AG09319 (cell line): ENCODE results near the gene HPS1.

ENCODE experiments used
- DNase-seq: peaks from one replicate; pipeline ENCODE4 v3.0.0-alpha.2; 2010; ENCODE audit warnings: low read depth; ENCODE audit errors: extremely low read depth
- TF ChIP-seq, protein P1 (sequence below): IDR thresholded peaks from 2 replicates; pipeline ENCODE4 v1.5.1; 2011; ENCODE audit warnings: low read depth, mild to moderate bottlenecking, inconsistent platforms, low read length, moderate library complexity

The HPS1 gene

DNA sequence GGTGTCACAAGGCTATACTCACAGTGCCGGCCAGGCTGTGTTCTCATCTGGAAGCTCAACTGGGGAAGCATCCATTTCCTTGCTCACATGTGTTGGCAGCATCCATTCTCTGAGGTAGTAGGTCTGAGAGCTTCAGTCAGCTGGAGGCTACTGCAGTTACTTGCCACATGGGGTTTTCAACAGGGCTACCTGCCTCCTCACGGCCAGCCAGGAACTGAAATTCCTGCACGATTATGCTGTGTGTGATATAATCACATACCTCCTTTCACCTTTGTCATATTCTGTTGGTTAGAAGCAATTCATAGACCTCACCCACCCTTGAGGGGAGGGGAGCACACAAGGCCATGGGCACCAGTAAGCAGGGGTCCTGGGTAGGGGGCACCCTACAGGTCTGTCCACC, 69.2 kb downstream of the HPS1 start:
- no peak for DNase-seq
- TF ChIP-seq, protein P1, sequence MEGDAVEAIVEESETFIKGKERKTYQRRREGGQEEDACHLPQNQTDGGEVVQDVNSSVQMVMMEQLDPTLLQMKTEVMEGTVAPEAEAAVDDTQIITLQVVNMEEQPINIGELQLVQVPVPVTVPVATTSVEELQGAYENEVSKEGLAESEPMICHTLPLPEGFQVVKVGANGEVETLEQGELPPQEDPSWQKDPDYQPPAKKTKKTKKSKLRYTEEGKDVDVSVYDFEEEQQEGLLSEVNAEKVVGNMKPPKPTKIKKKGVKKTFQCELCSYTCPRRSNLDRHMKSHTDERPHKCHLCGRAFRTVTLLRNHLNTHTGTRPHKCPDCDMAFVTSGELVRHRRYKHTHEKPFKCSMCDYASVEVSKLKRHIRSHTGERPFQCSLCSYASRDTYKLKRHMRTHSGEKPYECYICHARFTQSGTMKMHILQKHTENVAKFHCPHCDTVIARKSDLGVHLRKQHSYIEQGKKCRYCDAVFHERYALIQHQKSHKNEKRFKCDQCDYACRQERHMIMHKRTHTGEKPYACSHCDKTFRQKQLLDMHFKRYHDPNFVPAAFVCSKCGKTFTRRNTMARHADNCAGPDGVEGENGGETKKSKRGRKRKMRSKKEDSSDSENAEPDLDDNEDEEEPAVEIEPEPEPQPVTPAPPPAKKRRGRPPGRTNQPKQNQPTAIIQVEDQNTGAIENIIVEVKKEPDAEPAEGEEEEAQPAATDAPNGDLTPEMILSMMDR = no peak

DNA sequence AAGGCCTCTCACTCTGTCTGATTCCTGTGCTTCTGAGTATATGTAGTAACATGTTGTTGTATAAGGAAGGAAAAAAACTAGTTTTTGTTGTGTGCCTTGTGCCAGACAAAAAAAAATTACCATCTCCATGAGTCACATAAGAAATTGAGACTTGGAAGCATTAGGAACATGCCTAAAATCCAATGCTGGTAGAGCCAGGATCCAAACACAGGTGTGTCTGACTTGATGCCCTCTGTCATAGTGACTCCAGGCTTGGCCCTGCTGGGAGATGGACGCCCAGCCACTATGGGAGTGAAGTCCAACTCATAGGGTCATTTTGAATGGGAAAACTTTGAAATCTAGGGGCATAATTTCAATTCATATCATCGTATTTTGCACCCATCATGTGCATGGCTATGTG, 69.7 kb downstream of the HPS1 start:
- no peak for DNase-seq
- TF ChIP-seq, protein P1 = no peak

DNA sequence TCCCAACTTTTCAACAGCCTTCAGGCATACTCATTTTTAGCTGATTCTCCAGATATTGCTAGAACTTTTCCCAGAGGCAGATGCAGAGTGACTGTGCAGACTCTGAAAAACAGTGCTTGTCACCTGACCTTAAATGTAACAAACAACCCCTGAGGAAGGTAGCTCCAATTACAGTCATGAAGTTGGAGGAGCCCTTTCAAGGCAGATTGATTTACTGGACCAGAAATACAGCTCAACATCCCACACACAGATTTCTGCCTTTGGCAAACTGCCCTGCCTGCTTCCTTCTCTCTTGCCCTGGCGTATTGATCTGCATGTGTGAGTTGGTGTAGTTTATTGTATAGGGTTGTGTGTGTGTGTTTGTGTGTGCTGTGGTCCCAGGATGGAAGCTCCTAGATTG, 70.2 kb downstream of the HPS1 start:
- peak; percentile 16 for DNase-seq
- TF ChIP-seq, protein P1 = no peak

DNA sequence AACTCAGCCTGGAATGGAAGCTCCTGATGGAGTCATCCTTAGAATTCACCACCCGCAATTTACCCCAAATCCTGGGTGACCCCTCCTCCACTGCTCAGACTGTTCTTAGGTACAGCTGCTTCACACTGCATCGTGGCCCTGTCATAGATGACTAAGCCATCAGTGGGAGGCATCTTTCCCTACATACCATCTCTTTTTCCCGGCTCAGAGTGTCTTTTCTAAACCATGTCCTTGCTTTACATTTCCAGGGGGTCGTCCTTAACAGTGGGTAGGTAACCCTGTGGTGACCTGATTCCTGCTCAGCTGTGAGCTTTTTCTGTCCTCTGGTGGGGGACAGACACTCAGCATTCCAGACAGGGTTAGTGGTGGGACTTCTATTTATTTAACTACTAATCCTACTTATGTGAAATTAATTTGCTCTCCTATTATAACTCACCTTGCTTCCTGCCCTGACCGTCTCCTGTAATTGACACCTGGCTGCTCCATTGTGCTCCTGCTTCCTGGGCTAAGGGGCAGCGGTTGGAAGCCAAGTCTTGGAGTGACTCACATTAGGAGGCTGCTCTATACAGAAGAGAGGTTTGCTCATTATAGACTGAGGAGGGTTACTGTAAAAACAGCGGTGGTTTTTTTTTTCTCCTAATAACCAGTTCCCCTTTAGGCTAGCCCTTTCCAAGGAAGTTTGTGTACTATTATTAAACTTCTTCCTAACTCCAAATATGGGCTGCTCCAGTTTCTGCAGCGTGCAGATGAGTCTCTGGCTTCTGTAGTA, 72.3 kb downstream of the HPS1 start:
- DNase-seq = no peak
- TF ChIP-seq, protein P1 = no peak

DNA sequence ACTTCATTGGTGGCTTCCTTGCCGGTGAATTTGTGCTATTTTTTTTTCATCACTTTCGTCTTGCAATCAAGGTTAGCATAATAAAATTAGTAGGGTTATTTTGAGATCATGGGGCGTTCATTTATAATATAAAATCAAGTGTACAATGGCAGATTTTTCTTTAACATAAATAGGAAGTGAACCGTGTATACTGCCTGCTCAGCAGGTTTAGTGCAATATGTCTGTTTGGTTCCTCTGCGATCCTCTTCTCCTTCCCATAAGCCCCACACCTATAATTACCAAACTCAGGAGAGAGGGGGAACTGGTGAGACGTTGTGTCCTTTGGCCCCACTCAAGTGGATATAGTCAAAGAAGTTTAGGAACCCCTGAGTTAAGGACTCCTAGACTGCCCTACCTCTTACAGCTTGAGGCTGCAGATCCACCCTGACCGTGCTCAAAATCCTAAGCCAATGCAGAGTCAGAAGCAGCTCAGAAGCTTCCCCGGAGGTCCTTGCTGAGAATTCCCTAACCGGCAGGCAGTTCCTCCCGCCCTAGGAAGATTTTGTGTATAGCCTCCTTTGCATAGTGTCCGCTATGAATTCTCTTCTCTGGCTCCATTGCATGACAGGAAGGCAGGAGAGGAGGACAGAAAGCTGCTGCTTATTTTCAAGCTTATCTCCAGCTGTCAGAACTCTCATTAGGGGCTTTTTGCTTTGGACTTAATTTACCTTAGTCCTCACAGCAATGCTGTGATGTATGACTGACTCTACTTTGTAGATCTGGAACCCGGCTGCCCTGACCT, 73.3 kb downstream of the HPS1 start:
- no peak for DNase-seq
- TF ChIP-seq, protein P1 = no peak

DNA sequence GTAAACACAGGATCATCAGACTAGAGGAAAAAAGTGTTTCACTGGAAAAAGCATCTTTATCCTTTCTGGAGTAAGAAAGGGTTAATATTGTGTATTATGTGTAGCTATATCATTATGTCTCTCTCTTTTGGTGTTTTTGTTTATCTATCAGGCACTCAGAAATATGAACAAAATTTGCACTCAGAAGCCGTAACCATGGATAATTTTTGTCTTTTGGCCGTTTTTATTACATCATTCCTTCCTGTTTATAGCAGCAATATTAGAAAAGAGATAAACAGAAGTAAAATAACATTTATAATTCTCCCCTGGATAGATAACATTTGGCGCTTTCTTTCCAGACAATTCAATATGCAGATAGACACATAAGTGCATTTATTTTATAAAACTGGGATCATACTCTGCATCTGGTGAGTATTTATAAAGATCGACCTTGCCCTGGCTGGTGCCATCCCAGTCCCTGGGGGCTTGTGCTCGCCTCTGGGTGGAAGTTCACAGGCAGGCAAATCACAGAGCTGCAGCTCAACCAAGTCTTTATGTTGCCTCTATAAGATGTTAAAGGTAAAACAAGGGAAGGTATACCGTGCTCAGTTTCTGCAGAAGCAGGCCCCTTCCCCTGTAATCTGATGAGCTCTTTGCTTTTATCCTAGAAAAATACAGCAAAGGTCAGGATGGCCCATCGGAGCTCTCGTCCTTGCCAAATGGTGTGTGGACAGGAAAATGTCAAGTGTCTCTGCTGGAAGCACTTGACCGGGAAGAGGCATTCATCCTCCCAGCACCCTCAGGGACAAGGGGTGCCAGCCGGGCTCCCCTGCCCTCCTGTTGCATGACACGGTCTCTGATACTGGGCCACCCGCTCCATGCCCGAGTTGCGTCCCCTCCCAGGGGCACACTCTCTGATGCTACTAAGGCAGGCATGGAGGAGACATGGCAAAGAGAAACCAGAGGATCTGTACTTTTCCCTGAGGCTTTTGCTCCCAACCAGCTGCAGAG, 75.6 kb downstream of the HPS1 start:
- no peak for DNase-seq
- TF ChIP-seq, protein P1 = no peak
